Measurements from ENCODE around the gene CBLB.
A peak's percentile ranks its signal among the peaks of the same experiment; 100 is the strongest.

CBLB gene

GRCh38 chr3:105752791-105753415 is 115.9 kb downstream of the CBLB start:
- peak; percentile 16 to 29 (median 22) for DNase-seq
- Histone ChIP-seq H3K27ac (ENCODE audit: insufficient read depth, low read length, poor library complexity, severe bottlenecking) (peak overlapping the region; percentile 65), H3K9me3 (ENCODE audit: control insufficient read depth, low read length) (no peaks in the 10 kb centered on the region), H3K27me3 (replicated peaks; ENCODE audit: control insufficient read depth, insufficient read depth, low read length, poor library complexity, severe bottlenecking) (no peaks in the 10 kb centered on the region), H3K4me3 (ENCODE audit: insufficient read depth, low read depth, low read length, poor library complexity, severe bottlenecking) (peak overlapping the region; percentile 5), H3K4me1 (ENCODE audit: control insufficient read depth, insufficient read depth, low read length, poor library complexity, severe bottlenecking) (peaks cover 51% of the 10 kb centered on the region), H3K36me3 (ENCODE audit: control insufficient read depth, insufficient read depth, low read length) (no peaks in the 10 kb centered on the region)

DNA sequence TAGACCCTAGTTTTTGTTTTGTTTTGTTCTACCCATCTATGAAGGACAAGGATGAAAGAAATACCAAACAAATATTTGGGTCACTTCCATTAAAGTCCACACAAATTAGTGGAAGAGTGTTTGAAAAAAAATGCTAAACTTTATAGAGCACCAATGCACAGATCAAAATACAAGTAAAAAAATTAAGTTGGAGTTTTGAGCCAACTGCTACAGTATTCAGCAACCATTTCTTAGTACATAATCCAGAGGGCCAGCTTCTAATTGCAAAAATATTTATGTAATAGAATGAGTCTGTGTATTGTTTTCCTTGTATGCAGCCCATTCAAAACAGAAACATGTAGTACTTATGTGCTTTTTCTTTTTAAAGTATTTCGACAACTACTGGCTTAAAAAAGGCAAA is 121.1 kb downstream of the CBLB start:
- no peak overlapping the region for H3K27ac ChIP-seq (ENCODE audit: insufficient read depth, low read length, poor library complexity, severe bottlenecking)
- no peaks in the 10 kb centered on the region for H3K27me3 ChIP-seq (replicated peaks; ENCODE audit: control insufficient read depth, insufficient read depth, low read length, poor library complexity, severe bottlenecking)
- H3K9me3 ChIP-seq (ENCODE audit: control insufficient read depth, low read length) = no peaks in the 10 kb centered on the region
- peaks cover 37% of the 10 kb centered on the region for H3K4me1 ChIP-seq (ENCODE audit: control insufficient read depth, insufficient read depth, low read length, poor library complexity, severe bottlenecking)
- no peaks in the 10 kb centered on the region for H3K36me3 ChIP-seq (ENCODE audit: control insufficient read depth, insufficient read depth, low read length)
- no peak overlapping the region for H3K4me3 ChIP-seq (ENCODE audit: insufficient read depth, low read depth, low read length, poor library complexity, severe bottlenecking)
- DNase-seq = no peak

DNA sequence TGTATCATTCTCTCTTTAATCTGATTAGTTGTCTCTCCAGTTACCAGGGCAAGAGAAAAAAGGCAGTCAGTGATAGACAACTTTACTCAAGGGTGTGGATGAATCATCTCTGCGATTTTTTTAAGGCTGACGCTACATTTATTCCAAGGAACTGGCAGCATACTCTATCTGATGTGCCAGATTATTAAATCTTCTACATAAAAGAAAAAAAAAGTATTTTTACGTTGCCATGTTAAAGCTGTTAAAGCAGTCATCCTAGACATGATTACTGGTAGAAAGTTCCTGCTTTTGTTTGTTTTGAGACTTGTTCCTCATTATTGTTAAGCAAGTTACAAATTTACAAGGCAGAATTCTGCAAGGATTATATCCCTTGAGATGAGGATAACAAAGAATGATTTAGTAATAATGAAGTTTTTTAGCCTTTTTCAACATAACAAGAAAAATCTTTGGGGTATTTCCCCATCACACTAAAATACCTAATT is 121.7 kb downstream of the CBLB start:
- Histone ChIP-seq H3K36me3 (ENCODE audit: control insufficient read depth, insufficient read depth, low read length) (no peaks in the 10 kb centered on the region), H3K9me3 (ENCODE audit: control insufficient read depth, low read length) (no peaks in the 10 kb centered on the region), H3K4me1 (ENCODE audit: control insufficient read depth, insufficient read depth, low read length, poor library complexity, severe bottlenecking) (peaks cover 31% of the 10 kb centered on the region), H3K27ac (ENCODE audit: insufficient read depth, low read length, poor library complexity, severe bottlenecking) (no peak overlapping the region), H3K27me3 (replicated peaks; ENCODE audit: control insufficient read depth, insufficient read depth, low read length, poor library complexity, severe bottlenecking) (no peaks in the 10 kb centered on the region), H3K4me3 (ENCODE audit: insufficient read depth, low read depth, low read length, poor library complexity, severe bottlenecking) (no peak overlapping the region)
- no peak for DNase-seq

DNA sequence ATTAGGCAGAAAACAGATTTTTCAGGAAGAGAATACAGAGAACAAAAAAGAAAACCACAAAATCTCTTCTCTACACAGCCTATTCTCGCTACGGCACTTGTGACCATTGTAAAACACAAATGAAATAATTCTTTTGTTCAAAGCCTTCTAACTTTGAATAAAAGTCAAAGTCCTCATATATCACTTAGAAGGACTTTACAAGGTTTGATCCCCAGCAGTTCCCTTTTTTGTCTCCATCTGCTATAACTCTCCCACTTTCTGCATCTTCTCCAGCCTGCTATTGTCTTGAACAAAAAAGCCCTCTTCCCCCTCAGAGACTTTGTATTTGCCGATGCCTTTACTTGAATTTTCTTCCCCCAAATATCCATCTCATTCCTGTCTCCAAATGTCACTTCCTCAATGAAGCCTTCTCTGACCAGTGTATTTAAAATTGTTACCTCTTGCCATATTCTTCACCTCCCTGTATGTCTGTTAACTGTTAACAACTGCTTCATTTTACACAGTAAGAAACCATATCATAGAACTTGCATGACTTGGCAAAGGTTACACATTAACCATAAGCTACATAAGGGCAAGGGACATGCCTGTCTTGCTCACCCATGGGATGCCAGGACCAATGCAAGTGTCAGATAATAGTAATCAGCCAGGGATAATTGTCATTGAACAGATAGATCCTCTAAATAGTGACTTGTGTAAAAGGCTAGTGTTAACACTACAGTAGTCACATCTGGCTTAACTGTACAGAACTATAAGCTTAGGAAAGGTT is 122.4 kb downstream of the CBLB start:
- no peak for DNase-seq
- H3K27ac ChIP-seq (ENCODE audit: insufficient read depth, low read length, poor library complexity, severe bottlenecking) = no peak overlapping the region
- peaks cover 27% of the 10 kb centered on the region for H3K4me1 ChIP-seq (ENCODE audit: control insufficient read depth, insufficient read depth, low read length, poor library complexity, severe bottlenecking)
- no peaks in the 10 kb centered on the region for H3K36me3 ChIP-seq (ENCODE audit: control insufficient read depth, insufficient read depth, low read length)
- no peak overlapping the region for H3K4me3 ChIP-seq (ENCODE audit: insufficient read depth, low read depth, low read length, poor library complexity, severe bottlenecking)
- no peaks in the 10 kb centered on the region for H3K27me3 ChIP-seq (replicated peaks; ENCODE audit: control insufficient read depth, insufficient read depth, low read length, poor library complexity, severe bottlenecking)
- no peaks in the 10 kb centered on the region for H3K9me3 ChIP-seq (ENCODE audit: control insufficient read depth, low read length)

DNA sequence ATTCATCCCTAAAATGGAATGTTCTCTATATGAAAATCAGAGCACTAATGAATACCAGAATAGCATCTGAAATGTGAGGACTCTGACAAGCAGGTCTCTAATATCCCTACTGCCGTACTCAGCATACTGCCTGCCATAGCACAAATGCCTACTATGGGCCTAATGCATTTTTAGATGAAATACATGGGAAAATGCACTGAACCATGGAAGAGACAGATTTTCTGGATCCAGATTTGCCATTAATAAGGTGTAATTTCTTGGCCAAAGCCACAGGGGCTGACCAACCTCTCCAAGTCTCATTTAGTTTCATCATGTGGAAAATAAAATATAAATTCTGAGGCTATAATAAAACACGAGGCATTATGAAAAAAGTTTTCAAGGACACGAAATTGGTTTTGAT is 123.8 kb downstream of the CBLB start:
- Histone ChIP-seq H3K27ac (ENCODE audit: insufficient read depth, low read length, poor library complexity, severe bottlenecking) (no peak overlapping the region), H3K4me1 (ENCODE audit: control insufficient read depth, insufficient read depth, low read length, poor library complexity, severe bottlenecking) (peaks cover 19% of the 10 kb centered on the region)
- DNase-seq = no peak

DNA sequence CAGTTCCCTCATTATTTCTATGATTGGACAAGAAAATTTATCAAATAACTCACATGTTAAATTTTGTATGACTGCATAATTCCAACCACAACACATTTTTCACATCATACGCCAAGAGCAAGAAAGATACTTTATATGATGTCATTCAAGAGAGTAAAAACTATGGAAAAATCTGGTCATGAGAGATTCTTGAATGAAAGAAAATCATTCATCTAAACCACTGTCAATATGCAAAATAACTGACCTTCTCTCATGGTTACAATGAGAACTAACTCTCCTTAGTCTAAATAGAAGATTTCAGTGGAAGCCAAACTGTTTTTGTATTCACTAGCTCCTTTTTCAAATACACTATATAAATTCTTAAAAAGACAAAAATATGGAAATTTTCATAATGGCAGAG is 124.6 kb downstream of the CBLB start:
- DNase-seq = no peak
- Histone ChIP-seq H3K27me3 (replicated peaks; ENCODE audit: control insufficient read depth, insufficient read depth, low read length, poor library complexity, severe bottlenecking) (no peaks in the 10 kb centered on the region), H3K27ac (ENCODE audit: insufficient read depth, low read length, poor library complexity, severe bottlenecking) (no peak overlapping the region), H3K4me3 (ENCODE audit: insufficient read depth, low read depth, low read length, poor library complexity, severe bottlenecking) (no peak overlapping the region), H3K9me3 (ENCODE audit: control insufficient read depth, low read length) (no peaks in the 10 kb centered on the region), H3K36me3 (ENCODE audit: control insufficient read depth, insufficient read depth, low read length) (no peaks in the 10 kb centered on the region), H3K4me1 (ENCODE audit: control insufficient read depth, insufficient read depth, low read length, poor library complexity, severe bottlenecking) (peaks cover 19% of the 10 kb centered on the region)

More for the DNA sequence above, 123.8 kb downstream of the CBLB start:
- H3K4me3 ChIP-seq (ENCODE audit: insufficient read depth, low read depth, low read length, poor library complexity, severe bottlenecking) = no peak overlapping the region
- H3K9me3 ChIP-seq (ENCODE audit: control insufficient read depth, low read length) = no peaks in the 10 kb centered on the region
- no peaks in the 10 kb centered on the region for H3K36me3 ChIP-seq (ENCODE audit: control insufficient read depth, insufficient read depth, low read length)
- H3K27me3 ChIP-seq (replicated peaks; ENCODE audit: control insufficient read depth, insufficient read depth, low read length, poor library complexity, severe bottlenecking) = no peaks in the 10 kb centered on the region

DNA sequence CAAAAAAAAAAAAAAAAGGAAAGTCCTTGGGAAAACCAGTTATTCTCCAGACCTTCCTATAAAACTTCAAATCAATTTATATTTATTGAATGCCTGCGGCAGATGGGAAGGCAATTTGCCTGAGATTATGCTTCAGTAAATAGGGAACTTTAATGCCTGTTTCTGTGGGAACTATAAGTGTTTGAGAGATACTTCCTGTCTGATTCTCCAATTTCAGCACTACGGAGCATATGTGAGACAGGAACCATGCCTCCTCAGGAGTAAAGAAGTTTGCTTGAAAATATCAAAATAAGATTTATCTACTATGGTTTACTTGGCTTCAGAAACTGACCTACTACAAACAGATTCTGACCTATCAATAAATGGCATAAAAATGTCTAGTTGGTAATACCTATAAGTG is 135.5 kb downstream of the CBLB start:
- DNase-seq = no peak
- no peaks in the 10 kb centered on the region for H3K27me3 ChIP-seq (replicated peaks; ENCODE audit: control insufficient read depth, insufficient read depth, low read length, poor library complexity, severe bottlenecking)

GRCh38 chr3:105731686-105732085 is 137.1 kb downstream of the CBLB start:
- Histone ChIP-seq H3K9me3 (ENCODE audit: control insufficient read depth, low read length) (no peaks in the 10 kb centered on the region), H3K4me1 (ENCODE audit: control insufficient read depth, insufficient read depth, low read length, poor library complexity, severe bottlenecking) (no peaks in the 10 kb centered on the region), H3K36me3 (ENCODE audit: control insufficient read depth, insufficient read depth, low read length) (peaks cover 10% of the 10 kb centered on the region)

More for the DNA sequence above, 135.5 kb downstream of the CBLB start:
- Histone ChIP-seq H3K27ac (ENCODE audit: insufficient read depth, low read length, poor library complexity, severe bottlenecking) (no peak overlapping the region), H3K4me1 (ENCODE audit: control insufficient read depth, insufficient read depth, low read length, poor library complexity, severe bottlenecking) (no peaks in the 10 kb centered on the region), H3K36me3 (ENCODE audit: control insufficient read depth, insufficient read depth, low read length) (peaks cover 5% of the 10 kb centered on the region), H3K4me3 (ENCODE audit: insufficient read depth, low read depth, low read length, poor library complexity, severe bottlenecking) (no peak overlapping the region), H3K9me3 (ENCODE audit: control insufficient read depth, low read length) (no peaks in the 10 kb centered on the region)

DNA sequence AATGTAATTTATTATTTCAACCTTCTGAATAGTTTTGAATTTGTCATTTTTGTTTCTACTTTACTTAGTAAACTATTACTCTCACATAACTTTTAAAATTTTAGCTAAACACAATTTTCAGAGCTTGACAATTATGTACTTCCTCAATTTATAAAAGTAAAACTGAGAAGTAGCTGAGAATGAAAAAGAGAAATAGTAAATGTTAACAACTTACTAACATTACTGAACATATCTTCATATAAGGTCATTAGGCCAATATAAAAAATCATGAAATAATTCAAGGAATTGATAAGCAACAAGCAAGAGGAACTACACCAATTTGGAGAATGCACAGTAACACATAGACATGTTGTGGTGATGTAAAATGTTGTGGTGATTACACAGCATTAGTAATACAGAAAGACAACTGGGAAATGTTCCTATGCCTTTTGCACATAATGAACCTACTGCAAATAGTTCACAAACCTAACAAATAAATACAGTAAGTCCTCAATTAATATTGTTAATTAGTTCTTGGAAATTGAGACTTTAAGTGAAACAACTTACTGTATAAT is 137.9 kb downstream of the CBLB start:
- Histone ChIP-seq H3K4me3 (ENCODE audit: insufficient read depth, low read depth, low read length, poor library complexity, severe bottlenecking) (no peak overlapping the region), H3K9me3 (ENCODE audit: control insufficient read depth, low read length) (no peaks in the 10 kb centered on the region), H3K36me3 (ENCODE audit: control insufficient read depth, insufficient read depth, low read length) (peaks cover 10% of the 10 kb centered on the region), H3K27me3 (replicated peaks; ENCODE audit: control insufficient read depth, insufficient read depth, low read length, poor library complexity, severe bottlenecking) (no peaks in the 10 kb centered on the region), H3K4me1 (ENCODE audit: control insufficient read depth, insufficient read depth, low read length, poor library complexity, severe bottlenecking) (no peaks in the 10 kb centered on the region), H3K27ac (ENCODE audit: insufficient read depth, low read length, poor library complexity, severe bottlenecking) (no peak overlapping the region)
- DNase-seq = no peak

More at GRCh38 chr3:105731686-105732085, 137.1 kb downstream of the CBLB start:
- Histone ChIP-seq H3K4me3 (ENCODE audit: insufficient read depth, low read depth, low read length, poor library complexity, severe bottlenecking) (no peak overlapping the region), H3K27ac (ENCODE audit: insufficient read depth, low read length, poor library complexity, severe bottlenecking) (no peak overlapping the region), H3K27me3 (replicated peaks; ENCODE audit: control insufficient read depth, insufficient read depth, low read length, poor library complexity, severe bottlenecking) (no peaks in the 10 kb centered on the region)
- no peak for DNase-seq

- H3K4me1 ChIP-seq (ENCODE audit: control insufficient read depth, insufficient read depth, low read length, poor library complexity, severe bottlenecking) = no peaks in the 10 kb centered on the region
- no peak for DNase-seq
- peaks cover 10% of the 10 kb centered on the region for H3K36me3 ChIP-seq (ENCODE audit: control insufficient read depth, insufficient read depth, low read length)
- H3K4me3 ChIP-seq (ENCODE audit: insufficient read depth, low read depth, low read length, poor library complexity, severe bottlenecking) = no peak overlapping the region
- H3K27me3 ChIP-seq (replicated peaks; ENCODE audit: control insufficient read depth, insufficient read depth, low read length, poor library complexity, severe bottlenecking) = no peaks in the 10 kb centered on the region
- no peaks in the 10 kb centered on the region for H3K9me3 ChIP-seq (ENCODE audit: control insufficient read depth, low read length)
- no peak overlapping the region for H3K27ac ChIP-seq (ENCODE audit: insufficient read depth, low read length, poor library complexity, severe bottlenecking)
Observed at GRCh38 chr3:105729667-105730066, 139.1 kb downstream of the CBLB start.
